Fibroblast of pulmonary artery (primary cell): Measurements from ENCODE around the gene AFMID.

Source experiments
- DNase-seq: peaks from one replicate; pipeline ENCODE4 v3.0.0-alpha.2; 2010; ENCODE audit warnings: low read depth
- H3K4me3 ChIP-seq: replicated peaks from 2 replicates; pipeline ENCODE4 v1.5.1; 2011; ENCODE audit warnings: low read depth, mild to moderate bottlenecking, control low read depth, low read length, moderate library complexity
- CTCF ChIP-seq: IDR thresholded peaks from 2 replicates; pipeline ENCODE4 v1.5.1; 2011; ENCODE audit warnings: mild to moderate bottlenecking, control low read depth, low read length, inconsistent platforms; ENCODE audit errors: missing control alignments

Gene AFMID

GRCh38 chr17:78205124-78205775 lies 18.1 kb downstream of the AFMID start:
- TF ChIP-seq CTCF, result no peak
- DNase-seq, result no peak
- no peak overlapping the region for H3K4me3 ChIP-seq

GRCh38 chr17:78206298-78206697 lies 19.1 kb downstream of the AFMID start:
- H3K4me3 ChIP-seq, result no peak overlapping the region
- DNase-seq, result no peak
- no peak for TF ChIP-seq CTCF

GRCh38 chr17:78208486-78208885 lies 21.3 kb downstream of the AFMID start:
- DNase-seq, result no peak
- no peak for TF ChIP-seq CTCF
- no peak overlapping the region for H3K4me3 ChIP-seq

GRCh38 chr17:78210111-78210510 lies 22.9 kb downstream of the AFMID start:
- no peak for DNase-seq
- H3K4me3 ChIP-seq, result no peak overlapping the region
- no peak for TF ChIP-seq CTCF

GRCh38 chr17:78211032-78211431 lies 23.9 kb downstream of the AFMID start:
- no peak for DNase-seq
- no peak for TF ChIP-seq CTCF
- no peak overlapping the region for H3K4me3 ChIP-seq

- peak; percentile 84 for DNase-seq
- peak within 1 kb of the TSS; percentile 74 for H3K4me3 ChIP-seq
- TF ChIP-seq CTCF, result no peak
Measured at GRCh38 chr17:78214016-78214705, 27.0 kb downstream of the AFMID start, which contains the start of gene BIRC5. Gene BIRC5 (plus strand): TSS chr17:78214253. CDS start chr17:78214317, 64 bp downstream.

GRCh38 chr17:78214706-78215061 lies 27.5 kb downstream of the AFMID start:
- TF ChIP-seq CTCF, result no peak
- no peak for DNase-seq
- H3K4me3 ChIP-seq, result peak overlapping the region; percentile 74
